Measurements from ENCODE around the gene RBPJ. TPM values are rescaled to one million over a fixed set of nuclear protein-coding genes. Genes with fewer than 3 reads are reported as not detected.

The RBPJ gene
- polyA plus RNA-seq, 1 of the 3 experiments (the other 2 are of a cell fraction): 13.8 TPM

GRCh38 chr4:26317766-26318165, 3.0 kb upstream of the RBPJ start:
- H3F3A ChIP-seq (replicated peaks; ENCODE audit: insufficient read depth): peaks cover 18% of the 10 kb centered on the region
- H3K27me3 ChIP-seq (ENCODE audit: insufficient read depth): no peaks in the 10 kb centered on the region
- no peak overlapping the region for H2AFZ ChIP-seq (ENCODE audit: low read depth)
- H3K27ac ChIP-seq (ENCODE audit: low read depth in 2 of 2, low read length in 1 of 2): no peak overlapping the region
- H3K9ac ChIP-seq: no peak overlapping the region
- H4K20me1 ChIP-seq (ENCODE audit: insufficient read depth): peaks cover 2% of the 10 kb centered on the region; the same call in 1 of the 2 replicates
- H3K4me2 ChIP-seq: no peak overlapping the region
- 73% methylated on average over 2 of the region's 2 CpGs for WGBS (ENCODE audit: low lambda C conversion rate)
- no peaks in the 10 kb centered on the region for H3K36me3 ChIP-seq (replicated peaks in 1 of 2; ENCODE audit: control insufficient read depth in 1 of 2, insufficient read depth in 2 of 2, low read length in 1 of 2)
- H3K4me1 ChIP-seq (ENCODE audit: control insufficient read depth in 1 of 2, insufficient read depth in 2 of 2, low read depth in 1 of 2, low read length in 1 of 2): peaks cover under 1 to 7% of the 10 kb centered on the region in 2 experiments; a peak in 3 of 4 replicates
- ChIA-PET POLR2A (no interaction called here), CTCF (interaction anchor here (1.1 to 1.5 kb wide), 3 partner anchors 93 to 389 kb away, joined by 3 to 4 read pairs (median 4); no protein-coding TSS in a partner anchor)
- no peaks in the 10 kb centered on the region; the same call in 1 of the 2 replicates for H3K9me3 ChIP-seq
- H3K9me2 ChIP-seq: no peaks in the 10 kb centered on the region
- no peak overlapping the region for H3K4me3 ChIP-seq (ENCODE audit: low read depth in 2 of 2, low read length in 1 of 2)
- TF ChIP-seq GABPA (IDR thresholded peaks at IDR 0.05; ENCODE audit: low read depth): no peak
- no peak for TF ChIP-seq FOXM1 (IDR thresholded peaks at IDR 0.05; ENCODE audit: low read depth)
- no peak for TF ChIP-seq NFIC (IDR thresholded peaks at IDR 0.05; ENCODE audit: borderline replicate concordance)
- TF ChIP-seq FOXJ3 (CRISPR knock-in tag; IDR thresholded peaks at IDR 0.05): no peak
- TF ChIP-seq PBX3 (IDR thresholded peaks at IDR 0.05): no peak
- no peak for TF ChIP-seq MXI1 (IDR thresholded peaks at IDR 0.05; ENCODE audit: low read depth, low read length)
- no peak for TF ChIP-seq POLR2AphosphoS5 (IDR thresholded peaks at IDR 0.05; ENCODE audit: low read depth, low read length)
- TF ChIP-seq CTCF (IDR thresholded peaks at IDR 0.05): no peak
- TF ChIP-seq ZBTB33 (IDR thresholded peaks at IDR 0.05; ENCODE audit: borderline replicate concordance, low read depth): no peak
- TF ChIP-seq YY1 (IDR thresholded peaks at IDR 0.05; ENCODE audit: low read depth): no peak
- no peak for TF ChIP-seq JUND (IDR thresholded peaks at IDR 0.05)
- no peak for TF ChIP-seq RXRA (IDR thresholded peaks at IDR 0.05; ENCODE audit: borderline replicate concordance, low read depth)
- no peak for TF ChIP-seq EP300 (IDR thresholded peaks at IDR 0.05; ENCODE audit: borderline replicate concordance in 1 of 2, low read depth in 1 of 2, low read length in 1 of 2)
- no peak for TF ChIP-seq FOSL2 (IDR thresholded peaks at IDR 0.05; ENCODE audit: borderline replicate concordance, low read depth)
- TF ChIP-seq TAF1 (IDR thresholded peaks at IDR 0.05; ENCODE audit: borderline replicate concordance, low read depth, low read length): no peak
- no peak for TF ChIP-seq CHD2 (IDR thresholded peaks at IDR 0.05; ENCODE audit: low read length, partially characterized antibody)
- DNase-seq: no peak
- peaks cover 14% of the 10 kb centered on the region for H3K79me2 ChIP-seq (ENCODE audit: insufficient read depth)
